Cerebellar nuclear complex (tissue), 1 donor: ENCODE results near the gene SIN3A.
"Not testable (repeated sequence)": the region's sequence is repeated elsewhere in the genome, so short reads cannot be mapped to it uniquely, and the experiment has no call there.

Experiments used
- DNase-seq, 2 experiments: peaks; one replicate each; lab custom pipeline; 2025; lab: John Stamatoyannopoulos, UW

The SIN3A gene

DNA sequence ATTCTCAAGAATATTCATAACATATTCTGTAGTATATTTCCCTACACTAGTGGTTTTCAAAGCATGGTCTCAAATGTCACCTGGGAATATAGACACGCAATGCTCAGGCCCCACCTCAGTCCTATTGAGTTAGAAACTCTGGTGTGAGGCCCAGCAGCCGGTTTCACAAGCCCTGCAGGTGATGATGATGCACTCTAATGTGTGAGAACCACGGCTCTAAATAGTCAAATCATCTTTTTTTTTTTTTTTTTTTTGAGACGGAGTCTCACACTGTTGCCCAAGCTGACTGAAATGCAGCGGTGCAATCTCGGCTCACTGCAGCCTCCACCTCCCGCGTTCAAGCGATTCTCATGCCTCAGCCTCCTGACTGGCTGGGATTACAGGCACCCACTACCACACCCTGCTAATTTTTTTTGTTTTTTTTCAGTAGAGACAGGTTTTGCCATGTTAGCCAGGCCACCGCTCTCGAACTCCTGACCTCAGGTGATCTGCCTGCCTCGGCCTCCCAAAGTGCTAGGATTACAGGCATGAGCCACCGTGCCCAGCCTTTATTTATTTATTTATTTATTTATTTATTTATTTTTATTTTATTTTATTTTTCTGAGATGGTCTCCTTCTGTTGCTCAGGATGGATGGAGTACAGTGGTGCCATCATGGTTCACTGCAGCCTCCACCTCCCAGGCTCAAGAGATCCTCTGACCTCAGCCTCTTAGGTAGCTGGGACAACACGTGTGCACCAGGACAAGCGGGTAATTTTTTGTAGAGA lies 117.7 kb downstream of the SIN3A start:
- not testable (repeated sequence) for DNase-seq

DNA sequence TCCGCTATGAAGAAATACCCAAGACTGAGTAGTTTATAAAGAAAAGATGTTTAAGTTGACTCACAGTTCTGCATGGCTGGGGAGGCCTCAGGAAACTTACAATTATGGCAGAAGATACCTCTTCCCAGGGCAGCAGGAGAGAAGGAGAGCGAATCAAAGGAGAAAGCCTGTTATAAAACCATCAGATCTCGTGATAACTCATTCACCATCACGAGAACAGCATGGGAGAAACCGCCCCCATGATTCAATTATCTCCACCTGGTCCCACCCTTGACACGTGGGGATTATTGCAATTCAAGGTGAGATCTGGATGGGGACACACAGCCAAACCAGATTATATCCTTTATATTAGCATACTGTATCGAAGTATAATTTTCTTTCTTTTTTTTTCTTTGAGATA lies 119.4 kb downstream of the SIN3A start:
- DNase-seq = not testable (repeated sequence)

DNA sequence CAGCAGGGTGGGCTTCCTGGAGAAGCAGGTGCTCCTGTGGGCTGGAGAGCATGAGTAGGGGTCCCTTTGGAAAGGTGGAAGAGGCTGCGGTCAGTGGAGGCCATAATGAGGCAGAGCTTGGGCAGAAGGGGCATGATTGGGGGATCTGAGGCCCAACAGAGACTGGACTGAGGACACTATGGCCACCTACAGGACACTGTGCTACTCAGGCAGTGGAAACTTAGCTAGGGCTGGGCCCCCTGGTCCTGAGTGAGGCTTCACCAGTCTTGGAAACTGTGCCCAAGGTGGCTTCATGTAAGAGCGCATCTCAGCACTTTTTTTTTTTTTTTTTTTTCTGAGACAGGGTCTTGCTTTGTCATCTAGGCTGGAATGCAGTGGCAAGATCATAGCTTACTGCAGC lies 121.9 kb downstream of the SIN3A start:
- DNase-seq = no peak

DNA sequence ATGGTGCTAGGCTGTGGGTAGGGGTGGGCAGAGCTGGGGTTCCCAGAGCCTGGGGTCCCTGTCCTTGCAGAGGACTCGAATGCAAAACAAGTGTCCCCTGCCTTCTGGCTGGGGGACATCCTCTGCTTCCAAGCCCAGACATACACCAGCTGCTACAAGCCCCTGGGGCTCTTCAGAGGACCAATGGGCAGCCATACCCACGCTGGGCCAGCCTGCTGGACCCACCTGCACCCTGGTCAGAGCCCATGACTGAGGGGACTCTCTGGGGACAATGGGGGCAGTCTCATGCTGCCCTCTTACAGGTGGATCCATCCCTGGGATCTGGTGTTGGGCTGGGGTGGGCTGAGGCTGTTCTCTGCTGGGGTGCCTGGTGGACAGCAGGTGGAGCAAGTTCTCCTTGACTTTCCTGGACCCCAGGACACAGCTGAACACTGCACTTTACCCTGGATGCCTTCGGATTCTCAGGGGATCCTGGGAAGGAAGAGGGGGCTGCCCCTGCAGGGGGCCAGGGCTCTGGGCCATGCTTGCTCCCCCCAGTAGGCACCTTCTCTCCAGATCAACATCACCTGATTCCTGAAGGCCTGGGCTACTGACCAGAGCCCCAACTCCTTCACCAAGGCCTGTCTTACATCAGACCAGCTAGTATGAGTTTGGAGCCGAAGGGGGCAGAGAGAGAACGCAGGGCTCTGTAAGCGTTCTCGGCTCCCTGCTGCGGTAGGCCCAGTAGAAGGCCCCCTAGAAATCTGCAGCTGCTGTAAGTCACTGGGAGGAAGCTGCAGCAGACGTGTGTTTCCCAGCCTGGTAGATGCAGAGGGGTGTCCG lies 122.8 kb downstream of the SIN3A start:
- DNase-seq = no peak

DNA sequence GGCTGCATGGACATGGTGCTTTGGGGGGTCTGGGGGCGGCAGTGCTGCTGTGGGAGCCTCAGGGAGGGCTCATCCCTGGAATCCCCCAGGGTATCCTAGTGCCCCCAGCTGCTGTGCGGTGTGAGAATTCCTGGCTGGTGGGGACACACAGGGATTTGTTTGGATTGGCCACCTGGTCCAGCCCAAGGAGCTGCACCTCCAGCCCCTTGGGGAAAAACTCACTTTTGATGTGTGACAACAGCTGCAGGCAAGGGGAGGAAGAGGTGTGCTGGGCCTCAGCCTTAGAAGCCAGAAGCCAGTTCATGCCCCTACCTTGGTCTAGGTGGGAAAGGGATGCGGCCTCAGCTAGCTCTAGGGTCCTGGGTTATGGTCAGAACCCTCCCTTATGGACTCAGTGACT lies 124.0 kb downstream of the SIN3A start:
- no peak for DNase-seq

DNA sequence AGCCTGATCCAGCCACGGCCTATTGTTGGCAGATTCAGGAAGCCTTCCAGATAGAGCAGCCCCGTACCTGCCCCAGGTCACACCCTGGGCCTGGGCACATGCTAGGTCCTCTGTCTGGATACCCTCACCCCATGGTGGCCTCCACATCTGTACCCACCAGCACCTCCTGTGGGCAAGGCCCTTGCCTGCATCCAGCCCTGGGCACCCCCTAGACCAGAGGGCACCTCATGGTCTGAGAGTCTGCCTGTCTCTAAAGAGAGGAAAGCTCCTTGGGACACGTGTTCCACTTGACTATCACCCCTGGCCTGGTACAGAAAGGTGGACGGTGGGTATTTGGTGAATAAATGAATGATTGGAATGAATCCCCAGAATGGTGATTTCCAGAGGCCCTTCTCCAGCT lies 124.5 kb downstream of the SIN3A start:
- no peak for DNase-seq

DNA sequence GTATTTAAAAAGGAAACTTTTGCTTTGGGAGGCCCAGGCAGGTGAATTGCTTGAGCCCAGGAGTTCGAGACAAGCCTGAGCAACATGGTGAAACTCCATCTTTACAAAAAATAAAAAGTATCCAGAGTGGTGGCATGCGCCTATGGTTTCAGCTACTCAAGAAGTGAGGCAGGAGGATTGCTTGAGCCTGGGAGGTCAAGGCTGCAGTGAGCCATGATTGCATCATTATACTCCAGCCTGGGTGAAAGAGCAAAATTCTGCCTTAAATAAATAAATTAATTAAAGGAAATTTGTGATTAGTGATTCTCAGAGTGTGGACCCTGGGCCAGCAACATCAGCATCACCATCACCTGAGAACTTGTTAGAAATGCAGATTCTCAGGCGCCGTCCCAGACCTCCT lies 125.6 kb downstream of the SIN3A start:
- DNase-seq = no peak

DNA sequence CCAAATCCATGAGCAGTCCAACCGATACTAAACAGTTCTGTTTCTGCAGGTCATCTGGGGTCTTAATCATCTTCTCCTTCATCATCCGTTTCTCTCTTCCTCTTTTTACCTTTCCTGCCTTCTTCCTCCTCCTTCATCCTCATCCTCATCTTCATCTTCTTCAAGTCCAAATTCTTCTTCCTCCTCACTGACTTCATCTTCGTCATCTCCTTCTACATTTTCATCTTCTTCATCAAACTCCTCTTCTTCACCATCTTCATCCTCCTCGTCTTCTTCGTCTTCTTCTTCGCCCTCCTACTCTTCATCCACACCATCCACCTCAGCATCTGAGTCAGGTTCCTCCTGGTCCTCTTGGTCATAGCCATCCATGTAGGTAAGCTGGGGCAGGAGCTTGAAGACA lies 129.8 kb downstream of the SIN3A start:
- no peak for DNase-seq
